Neural progenitor cell (in vitro differentiated cells): Measurements from ENCODE around the gene TPST1.
"Not testable (repeated sequence)": the region's sequence is repeated elsewhere in the genome, so short reads cannot be mapped to it uniquely, and the experiment has no call there.

Source experiments
- EZH2 ChIP-seq: fragments of 200-600 bp; sonication (generic); IDR thresholded peaks from 2 replicates; pipeline ENCODE4 v1.6.1; 2017; ENCODE audit warnings: antibody characterized with exemption, mild to moderate bottlenecking, moderate library complexity
- EZH2phosphoT487 ChIP-seq: fragments of 200-600 bp; sonication (generic); IDR thresholded peaks from 2 replicates; pipeline ENCODE4 v1.6.1; 2017; ENCODE audit warnings: antibody characterized with exemption
- TF ChIP-seq, protein P1 (sequence below): fragments of 200-600 bp; sonication (generic); IDR thresholded peaks from 2 replicates; pipeline ENCODE4 v1.5.1; 2017; ENCODE audit warnings: antibody characterized with exemption, mild to moderate bottlenecking

- TF ChIP-seq, protein P1, sequence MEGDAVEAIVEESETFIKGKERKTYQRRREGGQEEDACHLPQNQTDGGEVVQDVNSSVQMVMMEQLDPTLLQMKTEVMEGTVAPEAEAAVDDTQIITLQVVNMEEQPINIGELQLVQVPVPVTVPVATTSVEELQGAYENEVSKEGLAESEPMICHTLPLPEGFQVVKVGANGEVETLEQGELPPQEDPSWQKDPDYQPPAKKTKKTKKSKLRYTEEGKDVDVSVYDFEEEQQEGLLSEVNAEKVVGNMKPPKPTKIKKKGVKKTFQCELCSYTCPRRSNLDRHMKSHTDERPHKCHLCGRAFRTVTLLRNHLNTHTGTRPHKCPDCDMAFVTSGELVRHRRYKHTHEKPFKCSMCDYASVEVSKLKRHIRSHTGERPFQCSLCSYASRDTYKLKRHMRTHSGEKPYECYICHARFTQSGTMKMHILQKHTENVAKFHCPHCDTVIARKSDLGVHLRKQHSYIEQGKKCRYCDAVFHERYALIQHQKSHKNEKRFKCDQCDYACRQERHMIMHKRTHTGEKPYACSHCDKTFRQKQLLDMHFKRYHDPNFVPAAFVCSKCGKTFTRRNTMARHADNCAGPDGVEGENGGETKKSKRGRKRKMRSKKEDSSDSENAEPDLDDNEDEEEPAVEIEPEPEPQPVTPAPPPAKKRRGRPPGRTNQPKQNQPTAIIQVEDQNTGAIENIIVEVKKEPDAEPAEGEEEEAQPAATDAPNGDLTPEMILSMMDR, result not testable (repeated sequence)
- TF ChIP-seq EZH2phosphoT487, EZH2: not testable (repeated sequence)
Measured at GRCh38 chr7:66396052-66396451, 190.9 kb downstream of the TPST1 start.
